ENCODE data around the gene SDHAF2.

DNA sequence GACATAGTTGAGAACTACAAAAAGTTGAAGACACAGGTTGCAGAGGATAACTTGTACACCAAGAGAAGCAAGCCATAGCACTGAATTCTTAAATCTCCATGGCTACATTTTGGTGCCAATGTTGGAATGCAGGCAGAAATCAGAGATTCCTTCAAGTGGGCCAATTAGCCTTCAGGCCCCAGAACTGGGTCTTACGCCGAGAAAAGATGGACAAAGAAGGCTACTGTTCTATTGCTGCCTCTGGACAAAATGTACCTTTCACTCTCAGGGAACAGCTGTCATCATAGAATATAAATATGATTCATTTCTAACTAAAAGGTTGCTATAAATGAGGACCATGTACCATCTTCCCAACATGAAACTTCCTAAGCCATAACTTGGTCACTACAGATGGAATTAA, 23.9 kb upstream of the SDHAF2 start:
- TF ChIP-seq, protein P1, sequence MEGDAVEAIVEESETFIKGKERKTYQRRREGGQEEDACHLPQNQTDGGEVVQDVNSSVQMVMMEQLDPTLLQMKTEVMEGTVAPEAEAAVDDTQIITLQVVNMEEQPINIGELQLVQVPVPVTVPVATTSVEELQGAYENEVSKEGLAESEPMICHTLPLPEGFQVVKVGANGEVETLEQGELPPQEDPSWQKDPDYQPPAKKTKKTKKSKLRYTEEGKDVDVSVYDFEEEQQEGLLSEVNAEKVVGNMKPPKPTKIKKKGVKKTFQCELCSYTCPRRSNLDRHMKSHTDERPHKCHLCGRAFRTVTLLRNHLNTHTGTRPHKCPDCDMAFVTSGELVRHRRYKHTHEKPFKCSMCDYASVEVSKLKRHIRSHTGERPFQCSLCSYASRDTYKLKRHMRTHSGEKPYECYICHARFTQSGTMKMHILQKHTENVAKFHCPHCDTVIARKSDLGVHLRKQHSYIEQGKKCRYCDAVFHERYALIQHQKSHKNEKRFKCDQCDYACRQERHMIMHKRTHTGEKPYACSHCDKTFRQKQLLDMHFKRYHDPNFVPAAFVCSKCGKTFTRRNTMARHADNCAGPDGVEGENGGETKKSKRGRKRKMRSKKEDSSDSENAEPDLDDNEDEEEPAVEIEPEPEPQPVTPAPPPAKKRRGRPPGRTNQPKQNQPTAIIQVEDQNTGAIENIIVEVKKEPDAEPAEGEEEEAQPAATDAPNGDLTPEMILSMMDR (IDR thresholded peaks at IDR 0.05), result no peak
- TF ChIP-seq POLR2AphosphoS5 (IDR thresholded peaks at IDR 0.05), result no peak
- no peak for TF ChIP-seq EP300 (IDR thresholded peaks at IDR 0.05)
